ENCODE results near the gene FBXL17.

DNA sequence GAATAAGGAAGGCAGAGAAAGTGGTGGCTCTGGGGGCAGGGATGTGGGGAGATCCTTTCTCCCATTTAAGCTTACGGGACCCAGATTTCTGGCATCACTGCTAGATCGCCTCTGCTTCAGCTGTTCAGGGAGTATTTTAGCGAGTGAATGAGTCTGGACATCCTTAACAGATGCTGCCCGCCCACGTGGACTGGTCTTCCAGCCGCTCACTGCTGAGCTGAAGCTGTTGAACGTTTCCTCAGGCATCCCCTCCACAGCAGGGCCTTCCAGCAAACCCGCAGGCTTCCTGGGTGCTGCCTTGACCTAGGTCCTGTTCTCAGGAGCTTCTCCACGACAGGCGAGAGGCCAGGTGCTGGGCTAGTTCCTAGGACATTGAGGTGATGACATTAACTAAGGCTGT, 566.8 kb downstream of the FBXL17 start:
- TF ChIP-seq, protein P1, sequence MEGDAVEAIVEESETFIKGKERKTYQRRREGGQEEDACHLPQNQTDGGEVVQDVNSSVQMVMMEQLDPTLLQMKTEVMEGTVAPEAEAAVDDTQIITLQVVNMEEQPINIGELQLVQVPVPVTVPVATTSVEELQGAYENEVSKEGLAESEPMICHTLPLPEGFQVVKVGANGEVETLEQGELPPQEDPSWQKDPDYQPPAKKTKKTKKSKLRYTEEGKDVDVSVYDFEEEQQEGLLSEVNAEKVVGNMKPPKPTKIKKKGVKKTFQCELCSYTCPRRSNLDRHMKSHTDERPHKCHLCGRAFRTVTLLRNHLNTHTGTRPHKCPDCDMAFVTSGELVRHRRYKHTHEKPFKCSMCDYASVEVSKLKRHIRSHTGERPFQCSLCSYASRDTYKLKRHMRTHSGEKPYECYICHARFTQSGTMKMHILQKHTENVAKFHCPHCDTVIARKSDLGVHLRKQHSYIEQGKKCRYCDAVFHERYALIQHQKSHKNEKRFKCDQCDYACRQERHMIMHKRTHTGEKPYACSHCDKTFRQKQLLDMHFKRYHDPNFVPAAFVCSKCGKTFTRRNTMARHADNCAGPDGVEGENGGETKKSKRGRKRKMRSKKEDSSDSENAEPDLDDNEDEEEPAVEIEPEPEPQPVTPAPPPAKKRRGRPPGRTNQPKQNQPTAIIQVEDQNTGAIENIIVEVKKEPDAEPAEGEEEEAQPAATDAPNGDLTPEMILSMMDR (IDR thresholded peaks at IDR 0.05): no peak
- no peak for TF ChIP-seq POLR2A (IDR thresholded peaks at IDR 0.05)
- TF ChIP-seq POLR2AphosphoS5 (IDR thresholded peaks at IDR 0.05): no peak
- no peak for TF ChIP-seq EP300 (IDR thresholded peaks at IDR 0.05)
